Pancreas (tissue), 10 donors: ENCODE data around the gene USP34. TPM values are rescaled to one million over a fixed set of nuclear protein-coding genes. Genes with fewer than 3 reads are reported as not detected.

Experiments used
- ATAC-seq, 4 donors: fragments of 200-7000 bp; cut with Tn5 transposase; one replicate each; pipeline versions ENCODE4 v1.8.0 to v1.9.1; 2020; ENCODE audit warnings: mild to moderate bottlenecking in 4 of 4, moderate library complexity in 4 of 4
- DNase-seq, 6 donors: peaks; one replicate each; pipeline ENCODE4 v3.0.0-alpha.2; 2020
- FAIRE-seq: peaks from 2 replicates; lab custom pipeline; 2012; peaks lifted over from hg19 to GRCh38; lab: Jason Lieb, UNC
- H3K27ac ChIP-seq, 4 donors: fragments of 200-600 bp; sonication (generic); 1 replicate in 3 of 4; 2 replicates in 1 of 4; pipeline versions ENCODE4 v1.5.0 to v1.8.0; 2020
- H3K27me3 ChIP-seq, 4 donors: fragments of 200-600 bp; one replicate each; pipeline ENCODE4 v1.8.0; 2021
- H3K36me3 ChIP-seq, 3 donors: fragments of 200-600 bp; sonication (generic) in 1 of 3; one replicate each; pipeline versions ENCODE4 v1.5.0 to v1.8.0; 2020 to 2021
- H3K4me1 ChIP-seq, 3 donors: fragments of 200-600 bp; one replicate each; pipeline ENCODE4 v1.8.0; 2021
- H3K4me3 ChIP-seq, 4 donors: fragments of 200-600 bp; sonication (generic) in 2 of 4; one replicate each; pipeline versions ENCODE4 v1.5.0 to v1.8.0; 2020 to 2021
- H3K9me3 ChIP-seq, 4 donors: fragments of 200-600 bp; one replicate each; pipeline ENCODE4 v1.8.0; 2021
- CTCF ChIP-seq, 4 donors: fragments of 200-600 bp; sonication (generic) in 3 of 4; IDR thresholded peaks; one replicate each; pipeline versions ENCODE4 v1.5.0 to v1.8.0; 2021; ENCODE audit warnings: antibody characterized with exemption in 4 of 4
- WGBS, 2 donors: extraction: QIAGEN DNeasy Blood & Tissue Kit; methylation state at CpG; one replicate each; pipeline ENCODE4 v1.1.7; 2013; 5-methylcytosine and 5-hydroxymethylcytosine counted together
- intact Hi-C, 3 donors: fragments of 100-400 bp; cut with DNase I; formaldehyde crosslinking; loops; one replicate each; pipeline versions ENCODE4 v1.11.1 to v1.14.2; 2022
- polyA plus RNA-seq, 2 donors: library from polyadenylated mRNA; stranded (reverse); fragments of 200-250 nt; gene quantifications; one replicate each; pipeline ENCODE4 v1.2.3, GENCODE V29; 2013
- total RNA-seq, 6 donors: library from RNA; stranded (reverse); fragmentation: NEBNext Ultra II Directional in 4 of 6; extraction: Animal tissue kit (Norgen Biotek cat#: 25700) in 4 of 6; gene quantifications; one replicate each; pipeline versions ENCODE4 v1.2.1 to v1.2.4, GENCODE V29; 2021 to 2023
- donor health status: healthy with polysubstance abuse.
- donor health status: DM: no; HTN: no; CAD: no; lungs with moderate emphysema.
- donor health status: DM: no; HTN: no; CAD: no.
- donor health status: control.
- donor health status: control.
- donor health status: Bipolar disorder and iron deficiency.
- donor health status: DM: yes; HTN: yes; CAD: no.
- donor health status: DM: no; HTN: no; CAD: no.
- donor health status: DM: no; HTN: no; CAD: no.
- donor health status: DM: yes; HTN: yes; CAD: no.

The USP34 gene
- total and polyA plus RNA-seq, 8 donors, result 30.0 to 58.9 (median 45.1) TPM

- intact Hi-C loops, result no loop called here
- FAIRE-seq (no peak), DNase-seq (no peak), ATAC-seq (no peak)
- peaks cover 0 to 26% (median 5%) of the 10 kb centered on the region in 3 donors for H3K4me1 ChIP-seq
- no peaks in the 10 kb centered on the region for H3K36me3 ChIP-seq
- H3K4me3 ChIP-seq, result no peak overlapping the region
- H3K9me3 ChIP-seq, result no peaks in the 10 kb centered on the region
- TF ChIP-seq CTCF (IDR thresholded peaks at IDR 0.05), result no peak
- no peaks in the 10 kb centered on the region for H3K27me3 ChIP-seq
- H3K27ac ChIP-seq, result no peak overlapping the region
- 75 to 88% methylated on average over 2 of the region's 2 CpGs for WGBS, 2 donors
Measured at GRCh38 chr2:61436092-61436491, 34.8 kb downstream of the USP34 start.

GRCh38 chr2:61435291-61435690, 35.6 kb downstream of the USP34 start:
- no peak overlapping the region for H3K4me3 ChIP-seq
- H3K27me3 ChIP-seq, result no peaks in the 10 kb centered on the region
- H3K36me3 ChIP-seq, result no peaks in the 10 kb centered on the region
- peaks cover 0 to 26% (median 5%) of the 10 kb centered on the region in 3 donors for H3K4me1 ChIP-seq
- ATAC-seq (no peak), FAIRE-seq (no peak), DNase-seq (no peak)
- no peak for TF ChIP-seq CTCF (IDR thresholded peaks at IDR 0.05)
- H3K9me3 ChIP-seq, result no peaks in the 10 kb centered on the region
- 63 to 70% methylated on average over 1 of the region's 1 CpG for WGBS, 2 donors
- H3K27ac ChIP-seq, result no peak overlapping the region
- intact Hi-C loops, result no loop called here

GRCh38 chr2:61434314-61434713, 36.6 kb downstream of the USP34 start:
- intact Hi-C loops, result no loop called here
- ATAC-seq, result peak; percentile 55 to 74 (median 69)
- Histone ChIP-seq H3K36me3 (no peaks in the 10 kb centered on the region), H3K27ac (no peak overlapping the region), H3K27me3 (no peaks in the 10 kb centered on the region), H3K9me3 (no peaks in the 10 kb centered on the region), H3K4me1 (peaks cover 0 to 26% (median 2%) of the 10 kb centered on the region in 3 donors), H3K4me3 (no peak overlapping the region)
- TF ChIP-seq CTCF (IDR thresholded peaks at IDR 0.05), result no peak
- DNase-seq, result peak in 3 of 6 donors; percentile 21 to 43 (median 36)
- FAIRE-seq, result no peak

GRCh38 chr2:61433606-61434005, 37.3 kb downstream of the USP34 start:
- no peak overlapping the region for H3K4me3 ChIP-seq

More at GRCh38 chr2:61433606-61434005, 37.3 kb downstream of the USP34 start:
- H3K27me3 ChIP-seq, result no peaks in the 10 kb centered on the region
- H3K27ac ChIP-seq, result no peak overlapping the region
- no peaks in the 10 kb centered on the region for H3K9me3 ChIP-seq
- intact Hi-C loops, result no loop called here
- WGBS, 2 donors, result 97 to 100% methylated on average over 1 of the region's 1 CpG
- no peak for TF ChIP-seq CTCF (IDR thresholded peaks at IDR 0.05)
- peak in 1 of 4 donors; percentile 18 for ATAC-seq
- no peak for FAIRE-seq
- H3K4me1 ChIP-seq, result peaks cover 0 to 26% (median 0%) of the 10 kb centered on the region in 3 donors
- H3K36me3 ChIP-seq, result no peaks in the 10 kb centered on the region
- DNase-seq, result no peak
